ENCODE data around the gene CREB5.

DNA sequence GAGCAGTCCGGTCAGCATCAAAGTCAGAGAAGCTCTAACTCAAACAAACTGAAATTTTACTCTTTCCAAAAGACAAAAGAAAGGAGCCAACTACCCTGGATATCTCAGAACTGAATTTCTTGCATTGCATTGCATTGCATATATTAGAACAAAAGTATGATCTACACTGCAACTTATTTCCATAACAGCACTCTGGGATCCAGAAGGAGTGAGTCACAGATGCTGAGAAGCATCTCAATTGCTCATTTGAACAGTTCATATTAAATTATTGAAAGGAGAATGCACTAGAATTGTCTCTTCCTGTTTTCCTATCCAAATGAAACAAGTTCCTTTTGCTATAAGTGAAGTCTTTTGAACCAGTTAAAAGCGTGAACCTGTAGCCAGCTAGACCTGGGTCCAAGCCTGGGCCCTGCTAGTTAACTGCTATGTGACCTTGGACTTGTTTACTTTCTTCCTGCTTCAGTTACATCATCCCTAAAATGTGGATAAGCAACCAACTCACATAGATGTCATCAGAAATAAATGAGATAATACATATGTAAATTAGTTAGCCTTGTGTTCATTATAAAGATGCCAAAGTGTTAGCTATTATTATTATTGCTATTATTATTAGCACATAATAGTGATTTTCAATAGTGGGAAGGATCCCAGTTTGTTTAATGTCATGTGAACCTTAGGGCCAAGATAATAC, 184.1 kb downstream of the CREB5 start:
- no peak for TF ChIP-seq POLR2A (IDR thresholded peaks at IDR 0.05; ENCODE audit: borderline replicate concordance, extremely low read depth, insufficient read depth, insufficient read length)
- no peak for TF ChIP-seq POLR2AphosphoS5 (IDR thresholded peaks at IDR 0.05; ENCODE audit: low read depth, low read length)
- TF ChIP-seq, protein P1, sequence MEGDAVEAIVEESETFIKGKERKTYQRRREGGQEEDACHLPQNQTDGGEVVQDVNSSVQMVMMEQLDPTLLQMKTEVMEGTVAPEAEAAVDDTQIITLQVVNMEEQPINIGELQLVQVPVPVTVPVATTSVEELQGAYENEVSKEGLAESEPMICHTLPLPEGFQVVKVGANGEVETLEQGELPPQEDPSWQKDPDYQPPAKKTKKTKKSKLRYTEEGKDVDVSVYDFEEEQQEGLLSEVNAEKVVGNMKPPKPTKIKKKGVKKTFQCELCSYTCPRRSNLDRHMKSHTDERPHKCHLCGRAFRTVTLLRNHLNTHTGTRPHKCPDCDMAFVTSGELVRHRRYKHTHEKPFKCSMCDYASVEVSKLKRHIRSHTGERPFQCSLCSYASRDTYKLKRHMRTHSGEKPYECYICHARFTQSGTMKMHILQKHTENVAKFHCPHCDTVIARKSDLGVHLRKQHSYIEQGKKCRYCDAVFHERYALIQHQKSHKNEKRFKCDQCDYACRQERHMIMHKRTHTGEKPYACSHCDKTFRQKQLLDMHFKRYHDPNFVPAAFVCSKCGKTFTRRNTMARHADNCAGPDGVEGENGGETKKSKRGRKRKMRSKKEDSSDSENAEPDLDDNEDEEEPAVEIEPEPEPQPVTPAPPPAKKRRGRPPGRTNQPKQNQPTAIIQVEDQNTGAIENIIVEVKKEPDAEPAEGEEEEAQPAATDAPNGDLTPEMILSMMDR (IDR thresholded peaks at IDR 0.05 in 2 of 3, conservative IDR thresholded peaks at IDR 0.05 in 1 of 3; ENCODE audit: borderline replicate concordance in 1 of 3, insufficient read depth in 1 of 3, low read depth in 2 of 3, low read length in 2 of 3) = no peak
- TF ChIP-seq ZNF274 (IDR thresholded peaks at IDR 0.05; ENCODE audit: low read depth, low read length) = no peak
- TF ChIP-seq TCF7L2 (IDR thresholded peaks at IDR 0.05; ENCODE audit: borderline replicate concordance, extremely low read depth, insufficient read depth, insufficient read length) = no peak
- TF ChIP-seq, protein P2, sequence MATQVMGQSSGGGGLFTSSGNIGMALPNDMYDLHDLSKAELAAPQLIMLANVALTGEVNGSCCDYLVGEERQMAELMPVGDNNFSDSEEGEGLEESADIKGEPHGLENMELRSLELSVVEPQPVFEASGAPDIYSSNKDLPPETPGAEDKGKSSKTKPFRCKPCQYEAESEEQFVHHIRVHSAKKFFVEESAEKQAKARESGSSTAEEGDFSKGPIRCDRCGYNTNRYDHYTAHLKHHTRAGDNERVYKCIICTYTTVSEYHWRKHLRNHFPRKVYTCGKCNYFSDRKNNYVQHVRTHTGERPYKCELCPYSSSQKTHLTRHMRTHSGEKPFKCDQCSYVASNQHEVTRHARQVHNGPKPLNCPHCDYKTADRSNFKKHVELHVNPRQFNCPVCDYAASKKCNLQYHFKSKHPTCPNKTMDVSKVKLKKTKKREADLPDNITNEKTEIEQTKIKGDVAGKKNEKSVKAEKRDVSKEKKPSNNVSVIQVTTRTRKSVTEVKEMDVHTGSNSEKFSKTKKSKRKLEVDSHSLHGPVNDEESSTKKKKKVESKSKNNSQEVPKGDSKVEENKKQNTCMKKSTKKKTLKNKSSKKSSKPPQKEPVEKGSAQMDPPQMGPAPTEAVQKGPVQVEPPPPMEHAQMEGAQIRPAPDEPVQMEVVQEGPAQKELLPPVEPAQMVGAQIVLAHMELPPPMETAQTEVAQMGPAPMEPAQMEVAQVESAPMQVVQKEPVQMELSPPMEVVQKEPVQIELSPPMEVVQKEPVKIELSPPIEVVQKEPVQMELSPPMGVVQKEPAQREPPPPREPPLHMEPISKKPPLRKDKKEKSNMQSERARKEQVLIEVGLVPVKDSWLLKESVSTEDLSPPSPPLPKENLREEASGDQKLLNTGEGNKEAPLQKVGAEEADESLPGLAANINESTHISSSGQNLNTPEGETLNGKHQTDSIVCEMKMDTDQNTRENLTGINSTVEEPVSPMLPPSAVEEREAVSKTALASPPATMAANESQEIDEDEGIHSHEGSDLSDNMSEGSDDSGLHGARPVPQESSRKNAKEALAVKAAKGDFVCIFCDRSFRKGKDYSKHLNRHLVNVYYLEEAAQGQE (IDR thresholded peaks at IDR 0.05; ENCODE audit: low read depth) = no peak
- no peak for TF ChIP-seq SIN3A (IDR thresholded peaks at IDR 0.05; ENCODE audit: low read depth)
- TF ChIP-seq RAD21 (IDR thresholded peaks at IDR 0.05; ENCODE audit: low read depth) = no peak
- TF ChIP-seq, protein P3, sequence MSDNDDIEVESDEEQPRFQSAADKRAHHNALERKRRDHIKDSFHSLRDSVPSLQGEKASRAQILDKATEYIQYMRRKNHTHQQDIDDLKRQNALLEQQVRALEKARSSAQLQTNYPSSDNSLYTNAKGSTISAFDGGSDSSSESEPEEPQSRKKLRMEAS (IDR thresholded peaks at IDR 0.05) = no peak
- TF ChIP-seq EZH2phosphoT487 (IDR thresholded peaks at IDR 0.05; ENCODE audit: borderline replicate concordance) = no peak
